ENCODE measurements around the gene DDX51.
"Not testable (repeated sequence)": the region's sequence is repeated elsewhere in the genome, so short reads cannot be mapped to it uniquely, and the experiment has no call there.

The DDX51 gene

GRCh38 chr12:132154941-132155770, 11.0 kb upstream of the DDX51 start:
- DNase-seq: peak; percentile 11

- DNase-seq: no peak
Measured at GRCh38 chr12:132154341-132154761, 10.2 kb upstream of the DDX51 start.

- peak; percentile 72 for DNase-seq
Measured at GRCh38 chr12:132153501-132154340, 9.6 kb upstream of the DDX51 start.

- DNase-seq: no peak
Measured at GRCh38 chr12:132152953-132153352, 8.8 kb upstream of the DDX51 start.

GRCh38 chr12:132152411-132152821, 8.3 kb upstream of the DDX51 start:
- DNase-seq: no peak

GRCh38 chr12:132151766-132152410, 7.8 kb upstream of the DDX51 start:
- DNase-seq: no peak

- DNase-seq: no peak
Measured at GRCh38 chr12:132151145-132151765, 7.1 kb upstream of the DDX51 start.

GRCh38 chr12:132150780-132151144, 6.6 kb upstream of the DDX51 start:
- DNase-seq: no peak

- not testable (repeated sequence) for DNase-seq
Measured at GRCh38 chr12:132149526-132149925, 5.4 kb upstream of the DDX51 start.

GRCh38 chr12:132148368-132149045, 4.4 kb upstream of the DDX51 start:
- DNase-seq: no peak

GRCh38 chr12:132147423-132148367, 3.6 kb upstream of the DDX51 start:
- DNase-seq: no peak

- DNase-seq: no peak
Measured at GRCh38 chr12:132146772-132147422, 2.8 kb upstream of the DDX51 start.

- no peak for DNase-seq
Measured at GRCh38 chr12:132146098-132146497, 2.0 kb upstream of the DDX51 start.

- no peak for DNase-seq
Measured at GRCh38 chr12:132145334-132145733, 1.2 kb upstream of the DDX51 start.

GRCh38 chr12:132144810-132145168, 670 bp upstream of the DDX51 start:
- DNase-seq: no peak

GRCh38 chr12:132143336-132144071, 615 bp downstream of the DDX51 start:
- DNase-seq: no peak

GRCh38 chr12:132142679-132143335, 1.3 kb downstream of the DDX51 start:
- no peak for DNase-seq

- no peak for DNase-seq
Measured at GRCh38 chr12:132141976-132142678, 2.0 kb downstream of the DDX51 start.
